HG02623 (cell line): ENCODE results near the gene RHOA.
"Not testable (repeated sequence)": the region's sequence is repeated elsewhere in the genome, so short reads cannot be mapped to it uniquely, and the experiment has no call there.

Source experiments
- ATAC-seq: cut with Tn5 transposase; IDR thresholded peaks from one replicate; pipeline ENCODE4 v1.9.1; 2021; ENCODE audit warnings: moderate library complexity; ENCODE audit not compliant: unreplicated experiment

The RHOA gene

GRCh38 chr3:49412632-49413337, 1.0 kb upstream of the RHOA start:
- no peak for ATAC-seq

GRCh38 chr3:49411535-49411967, 225 bp downstream of the RHOA start:
- peak; percentile 31 for ATAC-seq

- no peak for ATAC-seq
These were observed 786 bp downstream of the RHOA start for GRCh38 chr3:49410846-49411534.

- no peak for ATAC-seq
These were observed 1.5 kb downstream of the RHOA start for GRCh38 chr3:49410066-49410845.

GRCh38 chr3:49406571-49407565, 4.9 kb downstream of the RHOA start:
- ATAC-seq, result no peak

GRCh38 chr3:49405570-49405969, 6.2 kb downstream of the RHOA start:
- ATAC-seq, result not testable (repeated sequence)

GRCh38 chr3:49403891-49404290, 7.9 kb downstream of the RHOA start:
- no peak for ATAC-seq

GRCh38 chr3:49401766-49402165, 10.0 kb downstream of the RHOA start:
- no peak for ATAC-seq

- ATAC-seq, result no peak
These were observed 12.3 kb downstream of the RHOA start for GRCh38 chr3:49399461-49399860.

GRCh38 chr3:49397470-49397869, 14.3 kb downstream of the RHOA start:
- no peak for ATAC-seq

GRCh38 chr3:49391310-49391709, 20.5 kb downstream of the RHOA start:
- not testable (repeated sequence) for ATAC-seq

- no peak for ATAC-seq
These were observed 22.5 kb downstream of the RHOA start for GRCh38 chr3:49389297-49389696.

- no peak for ATAC-seq
These were observed 23.4 kb downstream of the RHOA start for GRCh38 chr3:49388289-49388820.

GRCh38 chr3:49387721-49388120, 24.1 kb downstream of the RHOA start:
- ATAC-seq, result no peak

- no peak for ATAC-seq
These were observed 25.6 kb downstream of the RHOA start for GRCh38 chr3:49386056-49386756.

GRCh38 chr3:49385617-49386016, 26.2 kb downstream of the RHOA start:
- ATAC-seq, result no peak

- ATAC-seq, result no peak
These were observed 28.4 kb downstream of the RHOA start for GRCh38 chr3:49383387-49383786.

- no peak for ATAC-seq
These were observed 33.4 kb downstream of the RHOA start for GRCh38 chr3:49378249-49378895.

- ATAC-seq, result no peak
These were observed 34.3 kb downstream of the RHOA start for GRCh38 chr3:49377483-49377882.
